ENCODE data around the gene PRPF40B.

PRPF40B gene

DNA sequence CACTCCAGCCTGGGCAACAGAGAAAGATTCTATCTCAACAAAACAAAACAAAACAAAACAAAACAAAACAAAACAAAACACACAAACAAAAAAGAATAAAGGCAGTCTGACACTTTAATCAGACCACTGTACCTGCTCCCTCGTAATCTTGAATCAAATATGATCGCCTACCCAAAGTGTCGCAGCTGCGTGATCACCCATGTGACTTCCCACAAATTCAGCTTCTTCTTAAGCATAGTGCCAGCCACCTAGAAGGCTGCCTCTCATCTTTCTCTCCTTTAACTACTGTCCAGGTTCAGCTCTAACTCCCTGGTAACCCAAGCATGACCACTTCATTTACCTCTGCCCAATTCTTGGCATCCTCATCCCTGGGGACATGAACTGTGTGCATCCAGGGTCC, 46.4 kb downstream of the PRPF40B start:
- H3K27ac ChIP-seq: no peak overlapping the region
- TF ChIP-seq CTCF (conservative IDR thresholded peaks at IDR 0.05): no peak
- no peak for TF ChIP-seq ZFX (IDR thresholded peaks at IDR 0.05)

DNA sequence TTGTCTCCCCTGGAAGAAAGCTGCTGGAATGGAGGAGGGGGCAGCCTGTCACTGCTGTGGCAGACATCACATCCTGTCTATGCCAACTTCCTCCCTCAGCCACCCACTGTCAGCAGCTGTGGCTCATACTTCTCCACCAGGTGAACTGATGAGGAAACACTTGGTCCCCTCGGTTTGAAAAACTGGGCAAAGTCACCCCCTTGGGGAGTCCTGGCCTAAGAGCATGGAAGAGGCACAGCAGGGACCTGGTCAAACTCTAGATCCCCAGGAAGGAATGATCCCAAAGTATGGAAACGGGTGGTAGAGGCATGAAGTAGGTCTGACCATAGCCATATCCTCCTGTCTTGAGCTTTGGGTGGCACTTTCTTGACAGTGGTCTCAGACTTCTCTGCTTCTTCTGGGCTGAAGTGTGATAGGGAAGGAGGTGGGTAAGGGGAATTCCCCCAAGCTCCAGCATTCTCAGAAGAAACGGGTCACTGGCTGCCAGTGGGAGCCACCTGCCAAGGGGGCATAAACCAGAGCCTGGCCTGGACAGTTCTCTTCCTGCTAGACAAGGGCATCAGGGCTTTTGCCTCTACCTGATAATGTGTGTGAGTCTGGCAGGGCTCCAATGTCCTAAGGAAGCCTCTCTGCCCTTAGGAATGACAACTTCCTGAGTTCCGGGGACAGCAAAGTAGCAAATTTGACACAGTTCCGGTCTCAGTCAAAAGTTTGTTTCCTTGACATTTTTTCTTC, 47.8 kb downstream of the PRPF40B start:
- TF ChIP-seq ZFX (IDR thresholded peaks at IDR 0.05): no peak
- TF ChIP-seq CTCF (conservative IDR thresholded peaks at IDR 0.05): no peak
- no peak overlapping the region for H3K27ac ChIP-seq

DNA sequence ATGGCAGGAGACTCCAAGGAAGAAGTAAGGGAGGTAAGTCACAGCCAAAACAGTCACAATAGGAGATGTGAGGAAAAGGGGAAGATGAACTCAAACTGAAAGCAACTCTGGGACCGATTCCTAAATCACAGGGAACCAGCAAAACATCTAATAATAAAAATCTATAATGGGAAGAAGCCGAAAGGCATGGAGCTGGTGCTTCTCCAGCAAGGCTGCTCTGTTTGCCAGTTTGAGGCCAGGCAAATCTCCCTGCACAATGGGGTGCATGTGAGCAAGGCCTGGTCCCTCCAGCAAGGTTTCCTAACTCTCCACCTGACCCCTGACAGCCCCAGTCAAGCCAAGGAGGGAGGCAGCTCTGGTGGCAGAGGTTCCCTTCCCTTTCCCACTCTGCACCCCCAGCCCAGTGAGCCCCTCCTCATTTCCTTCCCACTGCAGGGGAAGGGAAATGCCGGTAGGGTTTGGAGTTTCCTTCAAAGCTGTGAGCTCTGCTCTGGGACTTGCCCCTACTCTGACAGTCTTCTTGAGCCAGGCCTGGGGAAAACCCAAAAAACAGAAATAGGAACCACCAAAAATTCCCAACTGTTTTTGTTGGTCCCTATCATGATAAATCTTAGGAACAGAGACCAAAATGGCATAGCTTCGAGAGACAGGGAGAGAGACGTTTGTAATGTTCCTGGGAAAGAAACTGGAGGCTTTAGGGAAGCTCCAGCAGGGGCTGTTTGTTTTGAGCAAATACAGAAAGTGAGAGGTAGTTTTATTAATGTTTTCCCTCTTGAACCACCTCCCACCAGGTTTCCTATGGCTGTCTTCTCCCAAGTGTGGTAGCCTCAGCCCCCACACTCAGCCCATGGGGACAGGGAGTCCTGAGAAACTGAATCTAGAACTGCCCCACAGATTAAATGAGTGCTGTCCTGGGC, 49.2 kb downstream of the PRPF40B start:
- peak overlapping the region; percentile 46 for H3K27ac ChIP-seq
- TF ChIP-seq ZFX (IDR thresholded peaks at IDR 0.05) (no peak), CTCF (conservative IDR thresholded peaks at IDR 0.05) (no peak)

- H3K27ac ChIP-seq: peak overlapping the region; percentile 46
Measured at GRCh38 chr12:49673446-49674317, 50.3 kb downstream of the PRPF40B start.

GRCh38 chr12:49674318-49674981, 51.1 kb downstream of the PRPF40B start:
- H3K27ac ChIP-seq: peak overlapping the region; percentile 46; the same call in 1 of the 2 replicates
- no peak for TF ChIP-seq CTCF (conservative IDR thresholded peaks at IDR 0.05)
- no peak for TF ChIP-seq ZFX (IDR thresholded peaks at IDR 0.05)

More at GRCh38 chr12:49673446-49674317, 50.3 kb downstream of the PRPF40B start:
- no peak; the same call in 1 of the 2 replicates for TF ChIP-seq CTCF (conservative IDR thresholded peaks at IDR 0.05)
- peak; percentile 18; the same call in 1 of the 2 replicates for TF ChIP-seq ZFX (IDR thresholded peaks at IDR 0.05)

- no peak overlapping the region for H3K27ac ChIP-seq
- no peak for TF ChIP-seq ZFX (IDR thresholded peaks at IDR 0.05)
- TF ChIP-seq CTCF (conservative IDR thresholded peaks at IDR 0.05): no peak
Measured at GRCh38 chr12:49675137-49675536, 51.8 kb downstream of the PRPF40B start.
